Activated naive CD8-positive, alpha-beta T cell treated with anti-CD3 and anti-CD28 coated beads, Interleukin-2, amount 10 ng/mL, durations not matched to agents 7 days and 5 days (primary cell): ENCODE measurements around the gene NOXA1. TPM values are rescaled to one million over a fixed set of nuclear protein-coding genes. Genes with fewer than 3 reads are reported as not detected.
"Not testable (repeated sequence)": the region's sequence is repeated elsewhere in the genome, so short reads cannot be mapped to it uniquely, and the experiment has no call there.

Source experiments
- ATAC-seq: fragments of 150-1000 bp; cut with Tn5 transposase; one replicate; pipeline ENCODE4 v1.10.0; 2021; ENCODE audit warnings: low read depth, moderate library complexity
- POLR2A ChIA-PET: fragments of 350-600 bp; sonication (Branson Sonifier 250); formaldehyde crosslinking; loops from one replicate; lab custom pipeline; 2021; ENCODE audit warnings: antibody characterized with exemption; lab: Charles Lee
- DNase-seq: peaks from one replicate; pipeline ENCODE4 v3.0.0; 2021
- H3K27ac Mint-ChIP-seq: one replicate; pipeline ENCODE4 v1.8.0; 2022; ENCODE audit warnings: mild to moderate bottlenecking, mixed read lengths
- H3K27me3 Mint-ChIP-seq: one replicate; pipeline ENCODE4 v1.8.0; 2022; ENCODE audit warnings: mild to moderate bottlenecking, moderate library complexity, mixed read lengths
- H3K36me3 Mint-ChIP-seq: one replicate; pipeline ENCODE4 v1.8.0; 2021; ENCODE audit warnings: mild to moderate bottlenecking, mixed read lengths
- H3K4me1 Mint-ChIP-seq: one replicate; pipeline ENCODE4 v1.8.0; 2021; ENCODE audit warnings: mixed read lengths
- H3K4me3 Mint-ChIP-seq: one replicate; pipeline ENCODE4 v1.8.0; 2022; ENCODE audit warnings: mild to moderate bottlenecking, moderate library complexity, mixed read lengths
- H3K9me3 Mint-ChIP-seq: one replicate; pipeline ENCODE4 v1.8.0; 2021; ENCODE audit warnings: mixed read lengths
- total RNA-seq, 2 experiments: library from RNA; stranded (reverse); gene quantifications; one replicate each; pipeline ENCODE4 v1.2.3, GENCODE V29; 2021

NOXA1 gene
- total RNA-seq, 2 experiments from 2014 or later: 2.8 to 3.7 TPM

- ATAC-seq: no peak
- POLR2A ChIA-PET: interaction anchor here (1.1 to 1.2 kb wide), 3 partner anchors 10 to 222 kb away, joined by 3 to 5 read pairs (median 5); partner anchors contain the start of genes EXD3, NOXA1 and TUBB4B
- Mint-ChIP-seq H3K27me3 (peaks cover 6% of the 10 kb centered on the region), H3K9me3 (peaks cover 3% of the 10 kb centered on the region), H3K4me3 (peak overlapping the region; percentile 40), H3K27ac (peak overlapping the region; percentile 67), H3K4me1 (peaks cover 8% of the 10 kb centered on the region), H3K36me3 (peaks cover 4% of the 10 kb centered on the region)
- peak; percentile 31 for DNase-seq
Observed at GRCh38 chr9:137462986-137463930, 40.1 kb downstream of the NOXA1 start.

GRCh38 chr9:137463931-137464290 lies 40.7 kb downstream of the NOXA1 start:
- Mint-ChIP-seq H3K27ac (no peak overlapping the region), H3K36me3 (peaks cover 4% of the 10 kb centered on the region), H3K4me3 (no peak overlapping the region), H3K9me3 (peaks cover 3% of the 10 kb centered on the region), H3K4me1 (peaks cover 8% of the 10 kb centered on the region), H3K27me3 (peaks cover 9% of the 10 kb centered on the region)
- DNase-seq (peak; percentile 31), ATAC-seq (no peak)
- POLR2A ChIA-PET: interaction anchor here (1.2 kb wide), 1 partner anchor 11 kb away, joined by 3 read pairs; no protein-coding TSS in a partner anchor

- DNase-seq (peak; percentile 37), ATAC-seq (no peak)
- Mint-ChIP-seq H3K4me3 (no peak overlapping the region), H3K27me3 (peaks cover 14% of the 10 kb centered on the region), H3K27ac (no peak overlapping the region), H3K36me3 (peaks cover 4% of the 10 kb centered on the region), H3K9me3 (peaks cover 3% of the 10 kb centered on the region), H3K4me1 (peaks cover 11% of the 10 kb centered on the region)
- POLR2A ChIA-PET: no interaction called here
Observed at GRCh38 chr9:137464291-137464999, 41.3 kb downstream of the NOXA1 start.

- POLR2A ChIA-PET: no interaction called here
Observed at GRCh38 chr9:137465000-137465719, 42.0 kb downstream of the NOXA1 start.

GRCh38 chr9:137465720-137466388 lies 42.7 kb downstream of the NOXA1 start:
- DNase-seq (peak; percentile 25), ATAC-seq (no peak)
- Mint-ChIP-seq H3K4me1 (peaks cover 12% of the 10 kb centered on the region), H3K27ac (peak overlapping the region; percentile 74), H3K9me3 (peaks cover 3% of the 10 kb centered on the region), H3K36me3 (peaks cover 4% of the 10 kb centered on the region), H3K27me3 (peaks cover 17% of the 10 kb centered on the region), H3K4me3 (no peak overlapping the region)
- POLR2A ChIA-PET: no interaction called here

More at GRCh38 chr9:137465000-137465719, 42.0 kb downstream of the NOXA1 start:
- ATAC-seq (no peak), DNase-seq (no peak)
- Mint-ChIP-seq H3K9me3 (peaks cover 3% of the 10 kb centered on the region), H3K36me3 (peaks cover 4% of the 10 kb centered on the region), H3K4me1 (peaks cover 9% of the 10 kb centered on the region), H3K27ac (no peak overlapping the region), H3K27me3 (peaks cover 17% of the 10 kb centered on the region), H3K4me3 (no peak overlapping the region)

- POLR2A ChIA-PET, DNase-seq, H3K36me3 Mint-ChIP-seq, ATAC-seq, H3K9me3 Mint-ChIP-seq, H3K4me3 Mint-ChIP-seq: not testable (repeated sequence)
- peak overlapping the region; percentile 74 for H3K27ac Mint-ChIP-seq
- H3K27me3 Mint-ChIP-seq: peaks cover 17% of the 10 kb centered on the region
- H3K4me1 Mint-ChIP-seq: peaks cover 11% of the 10 kb centered on the region
Observed at GRCh38 chr9:137466389-137467085, 43.3 kb downstream of the NOXA1 start.

GRCh38 chr9:137467161-137467581 lies 44.0 kb downstream of the NOXA1 start:
- DNase-seq (no peak), ATAC-seq (no peak)
- Mint-ChIP-seq H3K36me3 (peaks cover 6% of the 10 kb centered on the region), H3K27me3 (peaks cover 20% of the 10 kb centered on the region), H3K27ac (no peak overlapping the region), H3K4me1 (peaks cover 11% of the 10 kb centered on the region), H3K4me3 (no peak overlapping the region), H3K9me3 (peaks cover 7% of the 10 kb centered on the region)
- POLR2A ChIA-PET: no interaction called here

- Mint-ChIP-seq H3K4me1 (peaks cover 11% of the 10 kb centered on the region), H3K27me3 (peaks cover 20% of the 10 kb centered on the region), H3K36me3 (peaks cover 9% of the 10 kb centered on the region), H3K4me3 (no peak overlapping the region), H3K27ac (no peak overlapping the region), H3K9me3 (peaks cover 9% of the 10 kb centered on the region)
- DNase-seq: no peak
- ATAC-seq: no peak
- POLR2A ChIA-PET: no interaction called here
Observed at GRCh38 chr9:137467896-137468295, 44.7 kb downstream of the NOXA1 start.

- DNase-seq (no peak), ATAC-seq (no peak)
- Mint-ChIP-seq H3K9me3 (peaks cover 25% of the 10 kb centered on the region), H3K27ac (no peak overlapping the region), H3K4me1 (peaks cover 11% of the 10 kb centered on the region), H3K4me3 (peak overlapping the region; percentile 11), H3K36me3 (peaks cover 14% of the 10 kb centered on the region), H3K27me3 (peaks cover 20% of the 10 kb centered on the region)
- POLR2A ChIA-PET: no interaction called here
Observed at GRCh38 chr9:137470785-137471184, 47.6 kb downstream of the NOXA1 start.

- DNase-seq: no peak
- H3K36me3 Mint-ChIP-seq: peaks cover 16% of the 10 kb centered on the region
- H3K27ac Mint-ChIP-seq: no peak overlapping the region
- peaks cover 7% of the 10 kb centered on the region for H3K27me3 Mint-ChIP-seq
- H3K9me3 Mint-ChIP-seq: peaks cover 28% of the 10 kb centered on the region
- POLR2A ChIA-PET: no interaction called here
- peaks cover 9% of the 10 kb centered on the region for H3K4me1 Mint-ChIP-seq
- peak overlapping the region; percentile 10 for H3K4me3 Mint-ChIP-seq
- ATAC-seq: no peak
Observed at GRCh38 chr9:137474271-137474670, 51.1 kb downstream of the NOXA1 start.

- Mint-ChIP-seq H3K27me3 (peaks cover 2% of the 10 kb centered on the region), H3K4me3 (no peak overlapping the region), H3K36me3 (peaks cover 16% of the 10 kb centered on the region), H3K4me1 (peaks cover 5% of the 10 kb centered on the region), H3K9me3 (peaks cover 28% of the 10 kb centered on the region), H3K27ac (no peak overlapping the region)
- POLR2A ChIA-PET: no interaction called here
- no peak for DNase-seq
- no peak for ATAC-seq
Observed at GRCh38 chr9:137475666-137476065, 52.5 kb downstream of the NOXA1 start.

- H3K27ac Mint-ChIP-seq: no peak overlapping the region
- POLR2A ChIA-PET: no interaction called here
- DNase-seq (no peak), ATAC-seq (no peak)
- peaks cover 2% of the 10 kb centered on the region for H3K4me1 Mint-ChIP-seq
- peaks cover 13% of the 10 kb centered on the region for H3K36me3 Mint-ChIP-seq
- H3K9me3 Mint-ChIP-seq: peaks cover 24% of the 10 kb centered on the region
- no peaks in the 10 kb centered on the region for H3K27me3 Mint-ChIP-seq
- H3K4me3 Mint-ChIP-seq: no peak overlapping the region
Observed at GRCh38 chr9:137476856-137477255, 53.7 kb downstream of the NOXA1 start.
